Measurements from ENCODE around the gene CTXN3.

Gene CTXN3

DNA sequence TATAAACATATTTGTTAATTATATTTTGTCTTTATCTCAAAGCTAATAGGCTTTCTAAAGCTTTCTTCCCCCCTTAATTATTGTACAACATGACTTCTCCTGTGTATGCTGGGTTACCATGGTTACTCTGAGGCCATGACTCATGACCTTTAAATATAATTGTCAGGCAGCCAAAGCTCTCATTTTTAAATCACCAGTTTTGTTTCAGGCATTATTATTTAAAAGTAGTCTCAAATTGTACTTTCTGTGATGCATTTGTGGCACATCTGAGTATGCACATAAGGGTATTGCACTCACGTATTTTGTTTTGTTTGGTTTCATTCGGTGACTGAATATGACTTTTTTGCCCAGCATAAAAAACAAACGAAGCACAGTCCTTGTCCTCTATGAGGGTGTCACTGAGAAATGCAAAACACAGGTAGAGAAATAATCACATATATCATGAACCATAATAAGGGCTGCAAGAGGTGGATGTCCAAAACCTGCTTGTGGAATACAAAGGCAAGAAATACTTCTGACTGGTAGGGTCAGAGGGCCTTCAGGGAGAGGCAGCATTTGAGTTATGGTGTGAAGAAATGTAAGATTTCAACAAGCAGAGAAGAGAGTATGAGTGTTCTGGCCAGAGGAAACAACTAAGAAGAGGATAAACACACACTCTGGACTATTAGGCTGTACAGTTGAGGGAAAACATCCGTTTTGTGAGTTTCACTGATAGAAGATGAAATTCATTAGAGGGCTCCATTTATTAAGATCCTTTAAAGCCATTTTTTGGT lies 56.4 kb downstream of the CTXN3 start:
- Histone ChIP-seq H3K4me3 (ENCODE audit: low read depth in 1 of 2, low read length in 2 of 2) (no peak overlapping the region), H2AFZ (ENCODE audit: low read depth, low read length) (no peak overlapping the region), H3K4me1 (ENCODE audit: insufficient read depth, low read length) (no peaks in the 10 kb centered on the region), H3K27me3 (ENCODE audit: insufficient read depth, low read length, poor library complexity) (no peaks in the 10 kb centered on the region), H3K36me3 (ENCODE audit: insufficient read depth, low read length) (no peaks in the 10 kb centered on the region), H4K20me1 (ENCODE audit: insufficient read depth, low read length) (no peaks in the 10 kb centered on the region), H3K4me2 (ENCODE audit: insufficient read depth, low read length) (no peak overlapping the region), H3K27ac (ENCODE audit: low read length) (no peak overlapping the region), H3K9me3 (ENCODE audit: insufficient read depth, low read length, severe bottlenecking) (no peaks in the 10 kb centered on the region), H3K79me2 (ENCODE audit: insufficient read depth, low read length) (no peaks in the 10 kb centered on the region), H3K9ac (ENCODE audit: low read depth, low read length) (no peak overlapping the region)
- TF ChIP-seq, protein P1, sequence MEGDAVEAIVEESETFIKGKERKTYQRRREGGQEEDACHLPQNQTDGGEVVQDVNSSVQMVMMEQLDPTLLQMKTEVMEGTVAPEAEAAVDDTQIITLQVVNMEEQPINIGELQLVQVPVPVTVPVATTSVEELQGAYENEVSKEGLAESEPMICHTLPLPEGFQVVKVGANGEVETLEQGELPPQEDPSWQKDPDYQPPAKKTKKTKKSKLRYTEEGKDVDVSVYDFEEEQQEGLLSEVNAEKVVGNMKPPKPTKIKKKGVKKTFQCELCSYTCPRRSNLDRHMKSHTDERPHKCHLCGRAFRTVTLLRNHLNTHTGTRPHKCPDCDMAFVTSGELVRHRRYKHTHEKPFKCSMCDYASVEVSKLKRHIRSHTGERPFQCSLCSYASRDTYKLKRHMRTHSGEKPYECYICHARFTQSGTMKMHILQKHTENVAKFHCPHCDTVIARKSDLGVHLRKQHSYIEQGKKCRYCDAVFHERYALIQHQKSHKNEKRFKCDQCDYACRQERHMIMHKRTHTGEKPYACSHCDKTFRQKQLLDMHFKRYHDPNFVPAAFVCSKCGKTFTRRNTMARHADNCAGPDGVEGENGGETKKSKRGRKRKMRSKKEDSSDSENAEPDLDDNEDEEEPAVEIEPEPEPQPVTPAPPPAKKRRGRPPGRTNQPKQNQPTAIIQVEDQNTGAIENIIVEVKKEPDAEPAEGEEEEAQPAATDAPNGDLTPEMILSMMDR (IDR thresholded peaks at IDR 0.05; ENCODE audit: borderline replicate concordance, extremely low read depth, low read length, poor library complexity, severe bottlenecking), result no peak
- TF ChIP-seq EZH2 (IDR thresholded peaks at IDR 0.05; ENCODE audit: borderline replicate concordance, low read depth, low read length, severe bottlenecking), result no peak
- DNase-seq, result no peak
- no peak for ATAC-seq (ENCODE audit: insufficient read depth, low read depth)

DNA sequence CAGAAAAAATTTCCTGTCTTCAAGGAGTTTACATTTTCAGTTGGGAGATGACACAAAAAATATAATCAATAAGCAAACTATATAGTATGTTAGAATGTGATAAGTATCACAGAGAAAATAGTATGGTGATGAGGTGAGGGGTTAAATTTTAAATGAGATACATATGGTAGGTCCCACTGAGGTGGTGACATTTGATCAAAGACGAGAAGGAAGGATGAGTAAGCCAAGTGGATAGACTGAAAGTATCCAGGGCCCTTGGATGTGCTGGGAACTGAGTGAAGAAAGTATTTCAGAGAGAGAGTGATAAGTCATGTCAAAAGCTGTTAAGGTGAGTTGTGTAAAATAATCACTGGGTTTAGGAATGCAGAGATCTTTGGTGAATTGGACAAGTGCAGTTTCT lies 57.8 kb downstream of the CTXN3 start:
- no peaks in the 10 kb centered on the region for H3K9me3 ChIP-seq (ENCODE audit: insufficient read depth, low read length, severe bottlenecking)
- ATAC-seq (ENCODE audit: insufficient read depth, low read depth), result no peak
- TF ChIP-seq, protein P1 (IDR thresholded peaks at IDR 0.05; ENCODE audit: borderline replicate concordance, extremely low read depth, low read length, poor library complexity, severe bottlenecking), result no peak
- TF ChIP-seq EZH2 (IDR thresholded peaks at IDR 0.05; ENCODE audit: borderline replicate concordance, low read depth, low read length, severe bottlenecking), result no peak

DNA sequence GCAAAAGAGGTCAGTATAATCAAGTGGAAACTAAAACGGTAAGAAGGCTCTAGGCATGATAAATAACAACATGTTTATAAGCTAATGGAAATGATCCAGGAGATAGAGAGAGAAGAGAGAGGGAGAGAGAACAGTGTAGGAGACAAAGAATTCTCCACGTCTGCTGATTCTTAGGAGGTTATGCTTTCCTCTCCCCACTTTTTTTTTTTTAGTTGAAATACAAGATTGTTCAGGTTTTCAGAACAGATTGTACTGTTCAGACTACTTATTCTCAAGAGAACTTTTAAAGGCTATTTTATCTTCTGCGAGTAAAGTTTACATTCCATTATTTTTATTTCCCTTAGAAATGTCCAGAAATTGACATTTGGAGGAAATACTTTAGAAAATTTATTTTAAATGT lies 58.3 kb downstream of the CTXN3 start:
- Histone ChIP-seq H2AFZ (ENCODE audit: low read depth, low read length) (no peak overlapping the region), H3K4me1 (ENCODE audit: insufficient read depth, low read length) (no peaks in the 10 kb centered on the region), H3K27ac (ENCODE audit: low read length) (no peak overlapping the region), H3K4me2 (ENCODE audit: insufficient read depth, low read length) (no peak overlapping the region), H3K9ac (ENCODE audit: low read depth, low read length) (no peak overlapping the region), H3K4me3 (ENCODE audit: low read depth in 1 of 2, low read length in 2 of 2) (no peak overlapping the region), H3K27me3 (ENCODE audit: insufficient read depth, low read length, poor library complexity) (no peaks in the 10 kb centered on the region), H3K36me3 (ENCODE audit: insufficient read depth, low read length) (no peaks in the 10 kb centered on the region), H4K20me1 (ENCODE audit: insufficient read depth, low read length) (no peaks in the 10 kb centered on the region), H3K9me3 (ENCODE audit: insufficient read depth, low read length, severe bottlenecking) (no peaks in the 10 kb centered on the region), H3K79me2 (ENCODE audit: insufficient read depth, low read length) (no peaks in the 10 kb centered on the region)
- ATAC-seq (ENCODE audit: insufficient read depth, low read depth) (no peak), DNase-seq (no peak)
- TF ChIP-seq EZH2 (IDR thresholded peaks at IDR 0.05; ENCODE audit: borderline replicate concordance, low read depth, low read length, severe bottlenecking), result no peak
- TF ChIP-seq, protein P1 (IDR thresholded peaks at IDR 0.05; ENCODE audit: borderline replicate concordance, extremely low read depth, low read length, poor library complexity, severe bottlenecking), result no peak

More for the DNA sequence above, 57.8 kb downstream of the CTXN3 start:
- H4K20me1 ChIP-seq (ENCODE audit: insufficient read depth, low read length), result no peaks in the 10 kb centered on the region
- no peaks in the 10 kb centered on the region for H3K27me3 ChIP-seq (ENCODE audit: insufficient read depth, low read length, poor library complexity)
- no peaks in the 10 kb centered on the region for H3K36me3 ChIP-seq (ENCODE audit: insufficient read depth, low read length)
- no peaks in the 10 kb centered on the region for H3K4me1 ChIP-seq (ENCODE audit: insufficient read depth, low read length)
- no peak for DNase-seq
- H3K4me2 ChIP-seq (ENCODE audit: insufficient read depth, low read length), result no peak overlapping the region
- H3K27ac ChIP-seq (ENCODE audit: low read length), result no peak overlapping the region
- H2AFZ ChIP-seq (ENCODE audit: low read depth, low read length), result no peak overlapping the region
- H3K79me2 ChIP-seq (ENCODE audit: insufficient read depth, low read length), result no peaks in the 10 kb centered on the region
- H3K9ac ChIP-seq (ENCODE audit: low read depth, low read length), result no peak overlapping the region
- H3K4me3 ChIP-seq (ENCODE audit: low read depth in 1 of 2, low read length in 2 of 2), result no peak overlapping the region
